Right lobe of liver (tissue), 6 donors: ENCODE data around the gene EEFSEC. TPM values are rescaled to one million over a fixed set of nuclear protein-coding genes. Genes with fewer than 3 reads are reported as not detected.

Experiments used
- ATAC-seq, 4 donors: fragments of 200-7000 bp; cut with Tn5 transposase; one replicate each; pipeline ENCODE4 v1.9.1; 2020; ENCODE audit warnings: mild to moderate bottlenecking in 4 of 4, moderate library complexity in 4 of 4
- DNase-seq, 3 donors: peaks; one replicate each; pipeline ENCODE4 v3.0.0-alpha.2; 2020
- H3K27ac ChIP-seq, 3 donors: fragments of 200-600 bp; one replicate each; pipeline ENCODE4 v1.8.0; 2022
- H3K27me3 ChIP-seq, 2 donors: fragments of 200-600 bp; one replicate each; pipeline ENCODE4 v1.8.0; 2022
- H3K36me3 ChIP-seq, 4 donors: fragments of 200-600 bp; sonication (generic) in 1 of 4; one replicate each; pipeline versions ENCODE4 v1.5.1 to v1.8.0; 2017 to 2022; ENCODE audit warnings: control low read depth in 1 of 4
- H3K4me1 ChIP-seq, 4 donors: fragments of 200-600 bp; sonication (generic) in 1 of 4; one replicate each; pipeline versions ENCODE4 v1.5.1 to v1.8.0; 2017 to 2022; ENCODE audit warnings: control low read depth in 1 of 4
- H3K4me3 ChIP-seq, 3 donors: fragments of 200-600 bp; one replicate each; pipeline ENCODE4 v1.8.0; 2022
- H3K9me3 ChIP-seq, 4 donors: fragments of 200-600 bp; sonication (generic) in 1 of 4; one replicate each; pipeline versions ENCODE4 v1.5.1 to v1.8.0; 2017 to 2022; ENCODE audit warnings: control low read depth in 1 of 4
- CTCF ChIP-seq, 4 donors: fragments of 200-600 bp in 3 of 4; fragments of 450-650 bp in 1 of 4; IDR thresholded peaks; one replicate each; pipeline versions ENCODE4 v1.5.1 to v1.8.0; 2016 to 2022; ENCODE audit warnings: antibody characterized with exemption in 4 of 4, mild to moderate bottlenecking in 2 of 4
- POLR2A ChIP-seq: fragments of 450-650 bp; IDR thresholded peaks from one replicate; pipeline ENCODE4 v1.6.1; 2017; ENCODE audit warnings: antibody characterized with exemption, mild to moderate bottlenecking
- WGBS: methylation state at CpG from one replicate; pipeline ENCODE4 v1.1.6; 2018; ENCODE audit warnings: low coverage, low lambda C conversion rate; ENCODE audit not compliant: insufficient coverage; ENCODE audit errors: missing lambda C conversion rate; 5-methylcytosine and 5-hydroxymethylcytosine counted together
- intact Hi-C, 2 donors: fragments of 100-400 bp; cut with DNase I; formaldehyde crosslinking; loops; one replicate each; pipeline versions ENCODE4 v1.11.2 to v1.14.1; 2022
- total RNA-seq, 6 experiments: library from RNA; depleted of rRNA in 2 of 6; stranded (reverse); fragments of >200 nt in 2 of 6; fragmentation: NEBNext Ultra II Directional in 3 of 6; extraction: Animal tissue kit (Norgen Biotek cat#: 25700) in 3 of 6; gene quantifications; one replicate each; pipeline versions ENCODE4 v1.1.0 to v1.2.4, GENCODE V29; 2016 to 2023
- donor health status: DM: no; HTN: yes; CAD: no.
- donor health status: DM: no; HTN: no; CAD: no.
- donor health status: DM: no; HTN: no; CAD: no.
- donor health status: DM: no; HTN: yes; CAD: no.
- donor health status: DM: no; HTN: yes; CAD: no.

The EEFSEC gene
- total RNA-seq, 6 experiments from 2014 or later = 10.1 to 24.0 (median 13.4) TPM

GRCh38 chr3:128399221-128399915 lies 246.1 kb downstream of the EEFSEC start:
- no peak for TF ChIP-seq POLR2A
- TF ChIP-seq CTCF (IDR thresholded peaks at IDR 0.05) = no peak
- DNase-seq = no peak

GRCh38 chr3:128400671-128401070 lies 247.4 kb downstream of the EEFSEC start:
- Histone ChIP-seq H3K27ac (no peak overlapping the region), H3K4me3 (no peak overlapping the region), H3K4me1 (no peaks in the 10 kb centered on the region), H3K9me3 (no peaks in the 10 kb centered on the region), H3K27me3 (no peaks in the 10 kb centered on the region), H3K36me3 (no peaks in the 10 kb centered on the region)
- 92% methylated on average over 2 of the region's 11 CpGs for WGBS
- DNase-seq (no peak), ATAC-seq (no peak)
- intact Hi-C loops = no loop called here
- TF ChIP-seq POLR2A (no peak), CTCF (IDR thresholded peaks at IDR 0.05) (no peak)

More at GRCh38 chr3:128399221-128399915, 246.1 kb downstream of the EEFSEC start:
- intact Hi-C loops = no loop called here
- no peaks in the 10 kb centered on the region for H3K9me3 ChIP-seq
- ATAC-seq = no peak
- H3K36me3 ChIP-seq = no peaks in the 10 kb centered on the region
- no peak overlapping the region for H3K27ac ChIP-seq
- 91% methylated on average over 8 of the region's 24 CpGs for WGBS
- H3K4me3 ChIP-seq = no peak overlapping the region
- no peaks in the 10 kb centered on the region for H3K4me1 ChIP-seq
- no peaks in the 10 kb centered on the region for H3K27me3 ChIP-seq

GRCh38 chr3:128402319-128402718 lies 249.0 kb downstream of the EEFSEC start:
- intact Hi-C loops = no loop called here
- no peak overlapping the region for H3K27ac ChIP-seq
- 90% methylated on average over 8 of the region's 11 CpGs for WGBS
- DNase-seq (no peak), ATAC-seq (no peak)
- TF ChIP-seq POLR2A (no peak), CTCF (IDR thresholded peaks at IDR 0.05) (no peak)
- no peaks in the 10 kb centered on the region for H3K27me3 ChIP-seq
- no peaks in the 10 kb centered on the region for H3K36me3 ChIP-seq
- no peaks in the 10 kb centered on the region for H3K4me1 ChIP-seq
- H3K4me3 ChIP-seq = no peak overlapping the region
- H3K9me3 ChIP-seq = no peaks in the 10 kb centered on the region

- no peak for TF ChIP-seq CTCF (IDR thresholded peaks at IDR 0.05)
- TF ChIP-seq POLR2A = no peak
- intact Hi-C loops = no loop called here
- Histone ChIP-seq H3K4me1 (no peaks in the 10 kb centered on the region), H3K27ac (no peak overlapping the region), H3K36me3 (no peaks in the 10 kb centered on the region), H3K4me3 (no peak overlapping the region), H3K9me3 (no peaks in the 10 kb centered on the region), H3K27me3 (no peaks in the 10 kb centered on the region)
- no peak for DNase-seq
- WGBS = 100% methylated on average over 2 of the region's 6 CpGs
- ATAC-seq = no peak
Measured at GRCh38 chr3:128402998-128403397, 249.7 kb downstream of the EEFSEC start.
